Measurements from ENCODE around the gene MTRR.

GRCh38 chr5:7849681-7850394 is 19.1 kb upstream of the MTRR start:
- TF ChIP-seq POLR2A (IDR thresholded peaks at IDR 0.05; ENCODE audit: low read depth, low read length) (no peak), POLR2AphosphoS5 (IDR thresholded peaks at IDR 0.05; ENCODE audit: low read depth, low read length) (no peak), TAF1 (IDR thresholded peaks at IDR 0.05; ENCODE audit: low read depth, low read length) (no peak), POU2F2 (IDR thresholded peaks at IDR 0.05; ENCODE audit: low read depth, low read length) (no peak)
